H9 (cell line): ENCODE data around the gene SMIM22. TPM values are rescaled to one million over a fixed set of nuclear protein-coding genes. Genes with fewer than 3 reads are reported as not detected.

Experiments used
- DNase-seq: peaks from one replicate; pipeline ENCODE4 v3.0.0-alpha.2; 2017
- H2AFZ ChIP-seq: one replicate; pipeline ENCODE4 v1.6.1; 2013; ENCODE audit warnings: mild to moderate bottlenecking, low read length, control low read depth, moderate library complexity
- H2AK5ac ChIP-seq: 2 replicates; pipeline ENCODE4 v1.6.1; 2013; ENCODE audit warnings: low read length, control low read depth, mixed read lengths; ENCODE audit not compliant: insufficient read length
- H2BK120ac ChIP-seq: one replicate; pipeline ENCODE4 v1.6.1; 2013; ENCODE audit warnings: low read depth, mild to moderate bottlenecking, low read length, control low read depth, inconsistent platforms; ENCODE audit not compliant: poor library complexity, severe bottlenecking
- H2BK12ac ChIP-seq: 2 replicates; pipeline ENCODE4 v1.6.1; 2013; ENCODE audit warnings: low read length, control low read depth, mixed read lengths, low read depth; ENCODE audit not compliant: insufficient read length
- H2BK15ac ChIP-seq: 2 replicates; pipeline ENCODE4 v1.6.1; 2013; ENCODE audit warnings: low read depth, low read length, control low read depth
- H2BK20ac ChIP-seq: one replicate; pipeline ENCODE4 v1.6.1; 2013; ENCODE audit warnings: low read depth, mild to moderate bottlenecking, low read length, control low read depth, inconsistent platforms; ENCODE audit not compliant: poor library complexity, severe bottlenecking
- H2BK5ac ChIP-seq: 2 replicates; pipeline ENCODE4 v1.6.1; 2013; ENCODE audit warnings: low read length, control low read depth, mixed read lengths; ENCODE audit not compliant: insufficient read length
- H3K14ac ChIP-seq: 2 replicates; pipeline ENCODE4 v1.6.1; 2013; ENCODE audit warnings: low read length, control low read depth; ENCODE audit not compliant: insufficient read depth
- H3K18ac ChIP-seq: 2 replicates; pipeline ENCODE4 v1.6.1; 2013; ENCODE audit warnings: low read depth, mild to moderate bottlenecking, mixed read lengths, low read length, control low read depth; ENCODE audit not compliant: insufficient read length
- H3K23ac ChIP-seq: 2 replicates; pipeline ENCODE4 v1.6.1; 2013; ENCODE audit warnings: low read length, control low read depth, mixed read lengths, low read depth; ENCODE audit not compliant: insufficient read length
- H3K23me2 ChIP-seq: 2 replicates; pipeline ENCODE4 v1.6.1; 2013; ENCODE audit warnings: low read depth, mild to moderate bottlenecking, mixed read lengths, low read length, control low read depth; ENCODE audit not compliant: insufficient read length, poor library complexity, severe bottlenecking
- H3K27ac ChIP-seq: 2 replicates; pipeline ENCODE4 v1.5.1; 2013; ENCODE audit warnings: low read length, control low read depth, mixed read lengths, low read depth; ENCODE audit not compliant: insufficient read length
- H3K27me3 ChIP-seq: 2 replicates; pipeline ENCODE4 v1.6.1; 2013; ENCODE audit warnings: low read length, control low read depth, inconsistent platforms; ENCODE audit not compliant: insufficient read depth
- H3K4ac ChIP-seq: 2 replicates; pipeline ENCODE4 v1.6.1; 2013; ENCODE audit warnings: low read depth, mild to moderate bottlenecking, control low read depth, inconsistent platforms, low read length, moderate library complexity
- H3K4me1 ChIP-seq: 2 replicates; pipeline ENCODE4 v1.6.1; 2013; ENCODE audit warnings: low read length, control low read depth, inconsistent platforms; ENCODE audit not compliant: insufficient read depth
- H3K4me2 ChIP-seq: 2 replicates; pipeline ENCODE4 v1.6.1; 2013; ENCODE audit warnings: low read length, control low read depth, mixed read lengths; ENCODE audit not compliant: insufficient read length, insufficient read depth
- H3K56ac ChIP-seq: 2 replicates; pipeline ENCODE4 v1.6.1; 2013; ENCODE audit warnings: low read depth, mild to moderate bottlenecking, mixed read lengths, low read length, control low read depth; ENCODE audit not compliant: insufficient read length
- H3K79me1 ChIP-seq: 2 replicates; pipeline ENCODE4 v1.6.1; 2013; ENCODE audit warnings: low read depth, mild to moderate bottlenecking, moderate library complexity, low read length, control low read depth, inconsistent platforms; ENCODE audit not compliant: insufficient read depth, poor library complexity, severe bottlenecking
- H3K79me2 ChIP-seq: 2 replicates; pipeline ENCODE4 v1.6.1; 2013; ENCODE audit warnings: low read length, control low read depth, inconsistent platforms; ENCODE audit not compliant: insufficient read depth
- H3K9ac ChIP-seq: 2 replicates; pipeline ENCODE4 v1.6.1; 2013; ENCODE audit warnings: low read length, control low read depth, mixed read lengths; ENCODE audit not compliant: insufficient read length; ENCODE audit errors: extremely low read depth
- H3K9me3 ChIP-seq: one replicate; pipeline ENCODE4 v1.6.1; 2013; ENCODE audit warnings: low read depth, low read length, inconsistent platforms; ENCODE audit not compliant: control insufficient read depth
- H3T11ph ChIP-seq: one replicate; pipeline ENCODE4 v1.6.1; 2013; ENCODE audit warnings: mild to moderate bottlenecking, low read length, control low read depth, inconsistent platforms
- H4K20me1 ChIP-seq: one replicate; pipeline ENCODE4 v1.6.1; 2013; ENCODE audit not compliant: control insufficient read depth, insufficient read length, insufficient read depth
- H4K5ac ChIP-seq: 2 replicates; pipeline ENCODE4 v1.6.1; 2013; ENCODE audit warnings: low read depth, mild to moderate bottlenecking, mixed read lengths, low read length, control low read depth; ENCODE audit not compliant: insufficient read length
- H4K8ac ChIP-seq: replicated peaks from 2 replicates; pipeline ENCODE4 v1.6.1; 2013; ENCODE audit warnings: low read length, control low read depth, mixed read lengths, low read depth; ENCODE audit not compliant: insufficient read length
- H4K91ac ChIP-seq: 2 replicates; pipeline ENCODE4 v1.6.1; 2013; ENCODE audit warnings: low read depth, mild to moderate bottlenecking, moderate library complexity, mixed read lengths, low read length, control low read depth; ENCODE audit not compliant: insufficient read length
- H3K27ac Mint-ChIP-seq, 3 experiments: 2 replicates in 2 of 3; 3 replicates in 1 of 3; pipeline ENCODE4 v1.8.0; 2020 to 2021; ENCODE audit warnings: mixed read lengths in 3 of 3, mild to moderate bottlenecking in 1 of 3, moderate library complexity in 1 of 3
- H3K27me3 Mint-ChIP-seq: 2 replicates; pipeline ENCODE4 v1.8.0; 2021; ENCODE audit warnings: low read depth, mild to moderate bottlenecking, moderate library complexity, mixed read lengths
- H3K36me3 Mint-ChIP-seq, 3 experiments: 2 replicates in 2 of 3; 3 replicates in 1 of 3; pipeline ENCODE4 v1.8.0; 2020 to 2021; ENCODE audit warnings: low read depth in 3 of 3, mixed read lengths in 3 of 3; ENCODE audit not compliant: insufficient read depth in 1 of 3
- H3K4me1 Mint-ChIP-seq, 2 experiments: 2 replicates each; pipeline ENCODE4 v1.8.0; 2020; ENCODE audit warnings: mixed read lengths in 2 of 2
- H3K4me3 Mint-ChIP-seq, 2 experiments: 2 replicates in 1 of 2; 3 replicates in 1 of 2; pipeline ENCODE4 v1.8.0; 2020 to 2021; ENCODE audit warnings: mild to moderate bottlenecking in 2 of 2, mixed read lengths in 2 of 2, moderate library complexity in 1 of 2
- H3K9me3 Mint-ChIP-seq, 2 experiments: 2 replicates in 1 of 2; 3 replicates in 1 of 2; pipeline ENCODE4 v1.8.0; 2020; ENCODE audit warnings: mild to moderate bottlenecking in 2 of 2, mixed read lengths in 2 of 2, moderate library complexity in 1 of 2
- CTCF ChIP-seq: fragments of 200-600 bp; sonication (generic); conservative IDR thresholded peaks from 3 replicates; pipeline ENCODE4 v1.8.0; 2021; ENCODE audit warnings: antibody characterized with exemption, mild to moderate bottlenecking
- WGBS: extraction: QIAGEN DNeasy Blood & Tissue Kit; methylation state at CpG from one replicate; pipeline ENCODE4 v1.1.7; 2013; ENCODE audit warnings: missing lambda C conversion rate, low lambda C conversion rate, mixed read lengths; ENCODE audit not compliant: insufficient read length; ENCODE audit errors: extremely low coverage; 5-methylcytosine and 5-hydroxymethylcytosine counted together
- total RNA-seq: library from RNA; stranded (reverse); gene quantifications from 2 replicates; pipeline ENCODE4 v1.2.1, GENCODE V29; 2021

SMIM22 gene
- total RNA-seq, 1 experiment from 2014 or later, result not detected

DNA sequence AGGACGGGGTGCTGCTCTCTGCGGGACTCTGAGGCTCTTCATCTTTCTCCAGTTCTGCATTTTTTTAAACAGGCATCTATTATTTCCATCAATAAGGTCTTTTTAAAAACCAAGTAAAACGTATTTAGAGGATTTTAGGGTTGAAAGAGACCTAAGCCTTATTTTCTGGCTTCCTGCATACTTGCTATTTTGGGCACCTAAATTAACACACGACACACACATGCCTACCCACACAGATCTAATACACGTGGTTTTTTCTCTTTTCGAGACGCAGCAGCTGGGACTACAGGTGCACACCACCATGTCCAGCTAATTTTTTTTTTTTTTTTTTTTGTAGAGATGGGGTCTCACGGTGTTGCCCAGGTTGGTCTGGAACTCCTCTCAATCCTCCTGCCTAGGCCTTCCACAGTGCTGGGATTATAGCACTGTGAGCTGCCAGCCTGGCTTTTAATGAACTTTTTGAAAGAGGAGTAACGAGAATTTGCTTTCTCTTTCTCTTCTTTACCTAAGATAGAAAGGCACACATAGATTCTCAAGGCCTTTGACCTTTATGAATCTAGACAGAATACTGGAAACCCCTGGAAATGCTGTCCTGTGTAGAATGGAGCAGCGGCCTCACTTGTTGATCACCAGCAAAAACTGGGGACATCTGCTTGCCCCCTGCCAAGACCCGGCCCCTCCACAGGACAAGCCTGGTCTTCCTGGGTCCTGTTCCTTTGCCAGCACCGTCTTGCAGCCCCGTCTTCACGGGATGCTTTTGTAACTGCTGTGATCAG lies 47.1 kb upstream of the SMIM22 start:
- Histone ChIP-seq H4K91ac (no peak overlapping the region), H3K56ac (no peak overlapping the region), H3K4ac (no peak overlapping the region), H2BK5ac (no peak overlapping the region), H3K4me2 (no peak overlapping the region), H3K14ac (no peak overlapping the region), H3K79me1 (no peaks in the 10 kb centered on the region), H3K23me2 (no peaks in the 10 kb centered on the region), H2AFZ (no peak overlapping the region), H2BK20ac (no peak overlapping the region), H3T11ph (no peak overlapping the region), H2BK120ac (no peak overlapping the region), H2BK12ac (no peak overlapping the region), H3K23ac (no peak overlapping the region), H2AK5ac (no peak overlapping the region), H3K27me3 (no peaks in the 10 kb centered on the region), H3K18ac (no peak overlapping the region), H4K5ac (no peak overlapping the region), H3K9me3 (no peaks in the 10 kb centered on the region), H3K4me1 (no peaks in the 10 kb centered on the region), H4K8ac (no peak overlapping the region), H4K20me1 (no peaks in the 10 kb centered on the region), H3K27ac (no peak overlapping the region), H3K9ac (no peak overlapping the region), H3K79me2 (no peaks in the 10 kb centered on the region), H2BK15ac (no peak overlapping the region)
- no peak for DNase-seq
- Mint-ChIP-seq H3K36me3 (peaks cover 3 to 18% (median 17%) of the 10 kb centered on the region in 3 experiments; a peak in 6 of 7 replicates), H3K4me1 (peaks cover 10 to 21% of the 10 kb centered on the region in 2 experiments), H3K27me3 (no peaks in the 10 kb centered on the region; the same call in 1 of the 2 replicates), H3K4me3 (no peak overlapping the region), H3K27ac (peak overlapping the region in 2 of 3 experiments; percentile 84 to 88; a peak in 3 of 7 replicates), H3K9me3 (no peaks in the 10 kb centered on the region)
- TF ChIP-seq CTCF, result no peak
- no CpG with 5 or more reads among the region's 14 CpGs for WGBS
